ENCODE data around the gene REXO5. TPM values are rescaled to one million over a fixed set of nuclear protein-coding genes. Genes with fewer than 3 reads are reported as not detected.

REXO5 gene
- polyA plus RNA-seq, 1 experiment, result 2.6 TPM

DNA sequence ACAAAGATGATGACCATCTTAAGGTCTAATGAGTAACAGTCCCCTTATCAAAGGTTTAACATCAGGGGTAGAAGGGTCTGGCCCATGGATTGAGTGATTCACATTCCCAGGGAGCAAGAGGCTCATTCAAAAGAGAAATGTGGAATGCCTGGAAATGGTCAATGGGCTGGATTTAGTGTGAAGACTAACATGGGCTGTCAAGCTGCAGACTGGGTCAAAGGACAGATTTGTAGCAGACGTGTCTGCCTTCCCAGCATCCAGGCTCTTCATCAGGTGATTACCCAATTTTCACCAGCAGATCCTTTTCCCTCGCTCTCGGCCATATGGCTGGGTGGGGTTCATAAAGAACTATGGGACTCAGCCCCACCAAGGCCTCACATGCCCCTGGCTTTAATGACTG, 67.0 kb downstream of the REXO5 start:
- Histone ChIP-seq H3K27me3 (ENCODE audit: control insufficient read depth, insufficient read depth, low read length) (no peaks in the 10 kb centered on the region), H3K9me3 (ENCODE audit: control insufficient read depth, insufficient read depth, low read length) (no peaks in the 10 kb centered on the region), H3K4me3 (ENCODE audit: low read depth, low read length) (no peak overlapping the region), H3K27ac (ENCODE audit: low read depth, low read length) (no peak overlapping the region)
- ChIA-PET POLR2A (no interaction called here), CTCF (interaction anchor here (0.7 kb wide), 1 partner anchor 75 kb away, joined by 3 read pairs; no protein-coding TSS in a partner anchor)
- TF ChIP-seq, protein P1, sequence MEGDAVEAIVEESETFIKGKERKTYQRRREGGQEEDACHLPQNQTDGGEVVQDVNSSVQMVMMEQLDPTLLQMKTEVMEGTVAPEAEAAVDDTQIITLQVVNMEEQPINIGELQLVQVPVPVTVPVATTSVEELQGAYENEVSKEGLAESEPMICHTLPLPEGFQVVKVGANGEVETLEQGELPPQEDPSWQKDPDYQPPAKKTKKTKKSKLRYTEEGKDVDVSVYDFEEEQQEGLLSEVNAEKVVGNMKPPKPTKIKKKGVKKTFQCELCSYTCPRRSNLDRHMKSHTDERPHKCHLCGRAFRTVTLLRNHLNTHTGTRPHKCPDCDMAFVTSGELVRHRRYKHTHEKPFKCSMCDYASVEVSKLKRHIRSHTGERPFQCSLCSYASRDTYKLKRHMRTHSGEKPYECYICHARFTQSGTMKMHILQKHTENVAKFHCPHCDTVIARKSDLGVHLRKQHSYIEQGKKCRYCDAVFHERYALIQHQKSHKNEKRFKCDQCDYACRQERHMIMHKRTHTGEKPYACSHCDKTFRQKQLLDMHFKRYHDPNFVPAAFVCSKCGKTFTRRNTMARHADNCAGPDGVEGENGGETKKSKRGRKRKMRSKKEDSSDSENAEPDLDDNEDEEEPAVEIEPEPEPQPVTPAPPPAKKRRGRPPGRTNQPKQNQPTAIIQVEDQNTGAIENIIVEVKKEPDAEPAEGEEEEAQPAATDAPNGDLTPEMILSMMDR (IDR thresholded peaks at IDR 0.05; ENCODE audit: low read depth, low read length), result no peak
- DNase-seq (ENCODE audit: low read depth, low spot score), result no peak

- Histone ChIP-seq H3K27ac (ENCODE audit: low read depth, low read length) (no peak overlapping the region), H3K4me3 (ENCODE audit: low read depth, low read length) (no peak overlapping the region), H3K27me3 (ENCODE audit: control insufficient read depth, insufficient read depth, low read length) (no peaks in the 10 kb centered on the region), H3K9me3 (ENCODE audit: control insufficient read depth, insufficient read depth, low read length) (no peaks in the 10 kb centered on the region)
- TF ChIP-seq, protein P1 (IDR thresholded peaks at IDR 0.05; ENCODE audit: low read depth, low read length), result no peak
- POLR2A ChIA-PET, result no interaction called here
- CTCF ChIA-PET, result interaction anchor here (1.1 to 1.5 kb wide), 2 partner anchors 24 to 67 kb away, joined by 3 to 4 read pairs; no protein-coding TSS in a partner anchor
- DNase-seq (ENCODE audit: low read depth, low spot score), result no peak
Measured at GRCh38 chr16:20874088-20874581, 67.8 kb downstream of the REXO5 start.

GRCh38 chr16:20875355-20875650, 69.0 kb downstream of the REXO5 start:
- POLR2A ChIA-PET, result no interaction called here

GRCh38 chr16:20878682-20879147, 72.4 kb downstream of the REXO5 start:
- TF ChIP-seq, protein P1 (IDR thresholded peaks at IDR 0.05; ENCODE audit: low read depth, low read length), result no peak
- ChIA-PET POLR2A (interaction anchor here (0.6 kb wide), 1 partner anchor 21 kb away, joined by 3 read pairs; the partner anchor contains the start of genes DCUN1D3 and LYRM1), CTCF (interaction anchor here (1.9 kb wide), 1 partner anchor 28 kb away, joined by 4 read pairs; no protein-coding TSS in a partner anchor)

More at GRCh38 chr16:20875355-20875650, 69.0 kb downstream of the REXO5 start:
- Histone ChIP-seq H3K27me3 (ENCODE audit: control insufficient read depth, insufficient read depth, low read length) (no peaks in the 10 kb centered on the region), H3K9me3 (ENCODE audit: control insufficient read depth, insufficient read depth, low read length) (no peaks in the 10 kb centered on the region), H3K4me3 (ENCODE audit: low read depth, low read length) (no peak overlapping the region), H3K27ac (ENCODE audit: low read depth, low read length) (no peak overlapping the region)
- TF ChIP-seq, protein P1 (IDR thresholded peaks at IDR 0.05; ENCODE audit: low read depth, low read length), result no peak
- CTCF ChIA-PET, result interaction anchor here (1.1 to 1.5 kb wide), 2 partner anchors 25 to 68 kb away, joined by 3 to 4 read pairs; no protein-coding TSS in a partner anchor
- no peak for DNase-seq (ENCODE audit: low read depth, low spot score)

DNA sequence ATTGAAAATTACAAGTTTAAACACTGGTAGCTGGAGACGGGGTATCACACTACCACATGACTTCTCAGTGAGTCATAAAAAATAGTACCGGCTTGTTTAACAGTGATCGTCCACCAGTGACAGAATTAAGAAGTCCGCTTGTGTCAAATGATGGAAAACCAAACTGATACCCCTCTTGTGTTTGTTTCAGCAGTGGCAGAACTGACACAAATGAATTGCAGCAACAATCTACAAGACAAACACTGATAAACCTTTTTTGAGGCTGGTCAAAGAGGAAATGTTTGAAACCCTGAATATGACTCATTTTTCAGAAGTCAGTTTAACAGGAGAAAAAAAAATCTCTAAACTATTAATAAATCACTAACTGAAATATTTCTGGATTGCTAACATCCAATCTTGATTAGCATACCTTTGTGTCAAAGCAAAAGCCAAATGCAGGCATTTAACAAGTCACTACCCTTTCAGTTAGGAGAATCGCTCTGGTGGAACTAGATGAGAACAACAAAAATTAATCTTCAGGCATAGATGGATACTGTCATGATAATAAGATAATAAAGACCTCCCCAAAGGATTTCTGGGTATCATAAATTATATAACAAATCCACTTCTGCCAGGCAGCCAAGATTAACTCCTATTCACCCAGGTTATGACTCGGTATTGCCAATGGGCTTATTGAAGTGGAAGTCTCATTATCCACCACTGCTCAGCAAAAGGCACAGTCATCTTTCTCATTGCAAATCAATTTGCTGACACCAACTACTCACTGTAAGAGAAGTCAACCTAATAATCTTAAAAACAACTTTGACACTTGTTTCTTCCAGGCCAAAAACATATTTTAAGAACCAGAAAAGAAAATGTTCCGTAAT, 73.1 kb downstream of the REXO5 start:
- CTCF ChIA-PET, result no interaction called here
- TF ChIP-seq, protein P1 (IDR thresholded peaks at IDR 0.05; ENCODE audit: low read depth, low read length), result no peak
- no peaks in the 10 kb centered on the region for H3K27me3 ChIP-seq (ENCODE audit: control insufficient read depth, insufficient read depth, low read length)
- no peaks in the 10 kb centered on the region for H3K9me3 ChIP-seq (ENCODE audit: control insufficient read depth, insufficient read depth, low read length)
- DNase-seq (ENCODE audit: low read depth, low spot score), result no peak
- POLR2A ChIA-PET, result interaction anchor here (0.6 kb wide), 1 partner anchor 21 kb away, joined by 3 read pairs; the partner anchor contains the start of genes DCUN1D3 and LYRM1
- peak overlapping the region; percentile 79 for H3K27ac ChIP-seq (ENCODE audit: low read depth, low read length)
- peak overlapping the region; percentile 21 for H3K4me3 ChIP-seq (ENCODE audit: low read depth, low read length)

More at GRCh38 chr16:20878682-20879147, 72.4 kb downstream of the REXO5 start:
- Histone ChIP-seq H3K27me3 (ENCODE audit: control insufficient read depth, insufficient read depth, low read length) (no peaks in the 10 kb centered on the region), H3K9me3 (ENCODE audit: control insufficient read depth, insufficient read depth, low read length) (no peaks in the 10 kb centered on the region), H3K4me3 (ENCODE audit: low read depth, low read length) (no peak overlapping the region), H3K27ac (ENCODE audit: low read depth, low read length) (peak overlapping the region; percentile 79)
- no peak for DNase-seq (ENCODE audit: low read depth, low spot score)

Data from AG04450 (cell line).